Measurements from ENCODE around the gene CCDC30.

DNA sequence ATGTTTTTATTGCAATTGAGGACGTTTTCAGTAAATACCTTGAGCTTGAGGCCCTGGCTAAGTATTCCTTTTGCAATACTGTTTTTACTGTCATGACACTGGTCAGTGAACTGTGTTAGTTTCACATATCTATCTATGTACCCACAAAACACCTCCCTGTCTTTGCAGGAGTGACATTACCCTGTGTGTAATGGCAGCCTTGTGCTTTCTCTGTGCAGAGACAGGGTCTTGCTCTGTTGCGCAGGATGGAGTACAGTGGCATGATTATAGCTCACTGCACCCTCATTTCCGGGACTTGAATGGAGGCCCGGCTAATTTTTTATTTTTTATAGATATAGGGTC lies 228.0 kb downstream of the CCDC30 start:
- TF ChIP-seq TCF7L2 (IDR thresholded peaks at IDR 0.05; ENCODE audit: low read depth, low read length): no peak
- TF ChIP-seq, protein P1, sequence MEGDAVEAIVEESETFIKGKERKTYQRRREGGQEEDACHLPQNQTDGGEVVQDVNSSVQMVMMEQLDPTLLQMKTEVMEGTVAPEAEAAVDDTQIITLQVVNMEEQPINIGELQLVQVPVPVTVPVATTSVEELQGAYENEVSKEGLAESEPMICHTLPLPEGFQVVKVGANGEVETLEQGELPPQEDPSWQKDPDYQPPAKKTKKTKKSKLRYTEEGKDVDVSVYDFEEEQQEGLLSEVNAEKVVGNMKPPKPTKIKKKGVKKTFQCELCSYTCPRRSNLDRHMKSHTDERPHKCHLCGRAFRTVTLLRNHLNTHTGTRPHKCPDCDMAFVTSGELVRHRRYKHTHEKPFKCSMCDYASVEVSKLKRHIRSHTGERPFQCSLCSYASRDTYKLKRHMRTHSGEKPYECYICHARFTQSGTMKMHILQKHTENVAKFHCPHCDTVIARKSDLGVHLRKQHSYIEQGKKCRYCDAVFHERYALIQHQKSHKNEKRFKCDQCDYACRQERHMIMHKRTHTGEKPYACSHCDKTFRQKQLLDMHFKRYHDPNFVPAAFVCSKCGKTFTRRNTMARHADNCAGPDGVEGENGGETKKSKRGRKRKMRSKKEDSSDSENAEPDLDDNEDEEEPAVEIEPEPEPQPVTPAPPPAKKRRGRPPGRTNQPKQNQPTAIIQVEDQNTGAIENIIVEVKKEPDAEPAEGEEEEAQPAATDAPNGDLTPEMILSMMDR (IDR thresholded peaks at IDR 0.05): no peak

Measured in Panc1 (cell line).